ENCODE data around the gene CDKN1A. TPM values are rescaled to one million over a fixed set of nuclear protein-coding genes. Genes with fewer than 3 reads are reported as not detected.

The CDKN1A gene
- polyA plus RNA-seq, 3 donors = 117 to 1,223 (median 144) TPM

DNA sequence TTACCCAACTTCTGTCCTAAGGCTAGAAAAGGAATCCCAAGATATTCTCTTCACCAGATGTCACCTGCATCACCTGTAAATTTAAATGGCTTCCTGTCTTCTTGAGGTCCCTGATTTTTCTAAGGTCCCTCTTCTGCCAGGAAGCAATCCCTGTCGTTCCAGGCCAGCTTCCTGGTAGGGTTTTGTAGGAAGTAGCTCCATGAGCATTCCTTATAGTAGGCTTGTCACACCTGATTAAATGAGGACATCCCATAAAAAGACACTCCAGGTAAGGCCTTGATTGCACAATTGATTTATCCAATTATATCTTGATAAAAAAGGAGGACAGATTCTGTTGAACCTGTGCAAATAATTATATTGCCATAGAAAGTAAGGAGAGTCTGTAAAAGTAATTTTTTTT lies 27.8 kb downstream of the CDKN1A start:
- TF ChIP-seq, protein P1, sequence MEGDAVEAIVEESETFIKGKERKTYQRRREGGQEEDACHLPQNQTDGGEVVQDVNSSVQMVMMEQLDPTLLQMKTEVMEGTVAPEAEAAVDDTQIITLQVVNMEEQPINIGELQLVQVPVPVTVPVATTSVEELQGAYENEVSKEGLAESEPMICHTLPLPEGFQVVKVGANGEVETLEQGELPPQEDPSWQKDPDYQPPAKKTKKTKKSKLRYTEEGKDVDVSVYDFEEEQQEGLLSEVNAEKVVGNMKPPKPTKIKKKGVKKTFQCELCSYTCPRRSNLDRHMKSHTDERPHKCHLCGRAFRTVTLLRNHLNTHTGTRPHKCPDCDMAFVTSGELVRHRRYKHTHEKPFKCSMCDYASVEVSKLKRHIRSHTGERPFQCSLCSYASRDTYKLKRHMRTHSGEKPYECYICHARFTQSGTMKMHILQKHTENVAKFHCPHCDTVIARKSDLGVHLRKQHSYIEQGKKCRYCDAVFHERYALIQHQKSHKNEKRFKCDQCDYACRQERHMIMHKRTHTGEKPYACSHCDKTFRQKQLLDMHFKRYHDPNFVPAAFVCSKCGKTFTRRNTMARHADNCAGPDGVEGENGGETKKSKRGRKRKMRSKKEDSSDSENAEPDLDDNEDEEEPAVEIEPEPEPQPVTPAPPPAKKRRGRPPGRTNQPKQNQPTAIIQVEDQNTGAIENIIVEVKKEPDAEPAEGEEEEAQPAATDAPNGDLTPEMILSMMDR (IDR thresholded peaks at IDR 0.05) = no peak
- Histone ChIP-seq H3K36me3 (replicated peaks in 1 of 2; ENCODE audit: control insufficient read depth in 1 of 2, insufficient read depth in 2 of 2, low read length in 2 of 2) (peaks cover 33 to 75% of the 10 kb centered on the region in 2 donors), H3K27ac (ENCODE audit: low read depth in 1 of 2, low read length in 2 of 2) (peak overlapping the region in 1 of 2 donors; percentile 38), H4K20me1 (ENCODE audit: insufficient read depth, low read length) (peaks cover 4% of the 10 kb centered on the region), H3K4me3 (replicated peaks in 1 of 3; ENCODE audit: low read depth in 2 of 3, low read length in 3 of 3) (no peak overlapping the region), H3K9ac (ENCODE audit: insufficient read depth, low read length, poor library complexity, severe bottlenecking) (no peak overlapping the region), H3K9me3 (replicated peaks in 1 of 2; ENCODE audit: control insufficient read depth in 1 of 2, insufficient read depth in 1 of 2, low read length in 2 of 2) (no peaks in the 10 kb centered on the region), H2AFZ (ENCODE audit: insufficient read depth, low read depth, low read length, poor library complexity, severe bottlenecking) (no peak overlapping the region), H3K4me1 (ENCODE audit: control insufficient read depth in 1 of 2, insufficient read depth in 2 of 2, low read length in 2 of 2) (peaks cover 13 to 15% of the 10 kb centered on the region in 2 donors), H3K4me2 (replicated peaks; ENCODE audit: extremely low read depth, low read length, poor library complexity, severe bottlenecking) (no peak overlapping the region), H3K79me2 (ENCODE audit: insufficient read depth, low read length) (peaks cover 97% of the 10 kb centered on the region), H3K27me3 (ENCODE audit: control insufficient read depth in 2 of 2, insufficient read depth in 2 of 2, low read length in 2 of 2) (no peaks in the 10 kb centered on the region)
- intact Hi-C loops (cut with micrococcal nuclease) = no loop called here
- Mint-ChIP-seq H3K36me3 (peaks cover 52 to 75% of the 10 kb centered on the region in 2 donors), H3K9me3 (no peaks in the 10 kb centered on the region), H3K4me3 (no peak overlapping the region), H3K27me3 (ENCODE audit: low read depth in 3 of 3) (peaks cover 0 to 2% (median 0%) of the 10 kb centered on the region in 3 donors), H3K27ac (peak overlapping the region in 1 of 7 donors; percentile 22), H3K4me1 (peaks cover 16% of the 10 kb centered on the region)
- peak in 1 of 3 donors; percentile 0 for DNase-seq
- no CpG with 5 or more reads among the region's 1 CpG for WGBS (ENCODE audit: insufficient coverage)

DNA sequence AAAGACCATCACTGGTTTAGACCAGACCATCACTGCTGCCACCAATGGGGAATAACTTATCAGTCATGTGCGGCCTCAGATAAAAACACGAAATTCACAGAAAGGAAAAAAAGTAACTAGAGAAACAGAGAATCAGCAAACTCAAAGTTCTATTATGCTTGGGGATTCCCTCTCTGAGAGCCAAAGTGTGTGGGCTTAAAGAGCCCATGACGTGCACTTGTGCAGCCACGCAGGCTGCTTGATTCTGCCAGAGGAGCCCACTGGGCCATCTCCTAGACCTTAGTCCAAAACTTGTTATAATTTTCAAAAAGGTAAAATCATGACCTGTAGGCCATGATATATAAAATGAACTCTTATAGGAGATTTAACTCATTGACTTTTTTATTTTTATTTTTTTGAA lies 34.3 kb downstream of the CDKN1A start:
- Histone ChIP-seq H2AFZ (ENCODE audit: insufficient read depth, low read depth, low read length, poor library complexity, severe bottlenecking) (no peak overlapping the region), H3K4me1 (ENCODE audit: control insufficient read depth in 1 of 2, insufficient read depth in 2 of 2, low read length in 2 of 2) (no peaks in the 10 kb centered on the region), H3K27me3 (ENCODE audit: control insufficient read depth in 2 of 2, insufficient read depth in 2 of 2, low read length in 2 of 2) (no peaks in the 10 kb centered on the region), H3K4me3 (replicated peaks in 1 of 3; ENCODE audit: low read depth in 2 of 3, low read length in 3 of 3) (no peak overlapping the region), H4K20me1 (ENCODE audit: insufficient read depth, low read length) (no peaks in the 10 kb centered on the region), H3K4me2 (replicated peaks; ENCODE audit: extremely low read depth, low read length, poor library complexity, severe bottlenecking) (no peak overlapping the region), H3K27ac (ENCODE audit: low read depth in 1 of 2, low read length in 2 of 2) (no peak overlapping the region), H3K9me3 (replicated peaks in 1 of 2; ENCODE audit: control insufficient read depth in 1 of 2, insufficient read depth in 1 of 2, low read length in 2 of 2) (no peaks in the 10 kb centered on the region), H3K36me3 (replicated peaks in 1 of 2; ENCODE audit: control insufficient read depth in 1 of 2, insufficient read depth in 2 of 2, low read length in 2 of 2) (peaks cover 58 to 85% of the 10 kb centered on the region in 2 donors), H3K79me2 (ENCODE audit: insufficient read depth, low read length) (peaks cover 63% of the 10 kb centered on the region), H3K9ac (ENCODE audit: insufficient read depth, low read length, poor library complexity, severe bottlenecking) (no peak overlapping the region)
- intact Hi-C loops (cut with micrococcal nuclease) = no loop called here
- H3K4me1 Mint-ChIP-seq = no peaks in the 10 kb centered on the region
- H3K9me3 Mint-ChIP-seq = no peaks in the 10 kb centered on the region
- H3K27me3 Mint-ChIP-seq (ENCODE audit: low read depth in 3 of 3) = no peaks in the 10 kb centered on the region
- peaks cover 50 to 86% of the 10 kb centered on the region in 2 donors for H3K36me3 Mint-ChIP-seq
- DNase-seq = no peak
- H3K27ac Mint-ChIP-seq = peak overlapping the region in 4 of 7 donors; percentile 19 to 61 (median 44)
- no peak overlapping the region for H3K4me3 Mint-ChIP-seq
- WGBS (ENCODE audit: insufficient coverage) = 100% methylated on average over 2 of the region's 4 CpGs
- TF ChIP-seq, protein P1 (IDR thresholded peaks at IDR 0.05) = no peak

Measured in CD14-positive monocyte (primary cell).